Measurements from ENCODE around the gene ZSWIM8.

GRCh38 chr10:73836427-73836980 is 51.1 kb downstream of the ZSWIM8 start:
- TF ChIP-seq EZH2 (IDR thresholded peaks at IDR 0.05; ENCODE audit: insufficient read depth, poor library complexity, severe bottlenecking) (no peak), EZH2phosphoT487 (IDR thresholded peaks at IDR 0.05; ENCODE audit: insufficient read depth, low read depth) (no peak)
